Ovary (tissue), 3 donors: Measurements from ENCODE around the gene KLF3.

Experiments
- CTCF ChIP-seq, 3 donors: fragments of 450-650 bp in 2 of 3; fragments of 200-600 bp in 1 of 3; IDR thresholded peaks; one replicate each; pipeline versions ENCODE4 v1.5.1 to v1.8.0; 2016 to 2022; ENCODE audit warnings: antibody characterized with exemption in 3 of 3, mild to moderate bottlenecking in 1 of 3
- EP300 ChIP-seq: sonication (generic); formaldehyde crosslinking; IDR thresholded peaks from one replicate; pipeline ENCODE4 v1.6.1; 2017; ENCODE audit warnings: antibody characterized with exemption
- POLR2A ChIP-seq: fragments of 450-650 bp; IDR thresholded peaks from one replicate; pipeline ENCODE4 v1.6.1; 2017; ENCODE audit warnings: antibody characterized with exemption, mild to moderate bottlenecking, moderate library complexity
- donor health status: DM: no; HTN: no; CAD: no.

- TF ChIP-seq CTCF (IDR thresholded peaks at IDR 0.05) (no peak), EP300 (no peak), POLR2A (no peak)
Measured at GRCh38 chr4:38670109-38670901, 6.3 kb downstream of the KLF3 start.
